ENCODE measurements around the gene MAN1B1. TPM values are rescaled to one million over a fixed set of nuclear protein-coding genes. Genes with fewer than 3 reads are reported as not detected.

Gene MAN1B1
- total RNA-seq, 1 donor from 2014 or later = 109 TPM

DNA sequence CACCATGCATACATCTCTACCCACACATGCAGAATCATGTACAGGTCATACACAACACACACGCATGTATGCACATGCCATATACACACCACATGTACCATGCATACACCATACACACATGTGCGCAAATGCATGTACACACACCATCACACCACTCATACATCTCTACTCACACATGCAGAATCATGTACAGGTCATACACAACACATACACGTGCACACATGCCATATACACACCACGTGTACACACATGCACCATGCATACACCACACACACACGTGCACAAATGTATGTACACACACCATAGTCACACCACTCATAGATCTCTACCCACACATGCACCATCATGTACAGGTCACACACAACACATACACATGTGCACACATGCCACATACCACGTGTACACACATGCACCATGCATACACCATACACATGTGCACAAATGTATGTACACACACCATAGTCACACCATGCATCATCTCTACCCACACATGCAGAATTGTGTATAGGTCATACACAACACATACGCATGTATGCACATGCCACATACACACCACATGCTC is 66.1 kb downstream of the MAN1B1 start:
- Mint-ChIP-seq H3K27me3 (ENCODE audit: unreplicated experiment) (no peaks in the 10 kb centered on the region), H3K4me1 (ENCODE audit: unreplicated experiment) (no peaks in the 10 kb centered on the region)

DNA sequence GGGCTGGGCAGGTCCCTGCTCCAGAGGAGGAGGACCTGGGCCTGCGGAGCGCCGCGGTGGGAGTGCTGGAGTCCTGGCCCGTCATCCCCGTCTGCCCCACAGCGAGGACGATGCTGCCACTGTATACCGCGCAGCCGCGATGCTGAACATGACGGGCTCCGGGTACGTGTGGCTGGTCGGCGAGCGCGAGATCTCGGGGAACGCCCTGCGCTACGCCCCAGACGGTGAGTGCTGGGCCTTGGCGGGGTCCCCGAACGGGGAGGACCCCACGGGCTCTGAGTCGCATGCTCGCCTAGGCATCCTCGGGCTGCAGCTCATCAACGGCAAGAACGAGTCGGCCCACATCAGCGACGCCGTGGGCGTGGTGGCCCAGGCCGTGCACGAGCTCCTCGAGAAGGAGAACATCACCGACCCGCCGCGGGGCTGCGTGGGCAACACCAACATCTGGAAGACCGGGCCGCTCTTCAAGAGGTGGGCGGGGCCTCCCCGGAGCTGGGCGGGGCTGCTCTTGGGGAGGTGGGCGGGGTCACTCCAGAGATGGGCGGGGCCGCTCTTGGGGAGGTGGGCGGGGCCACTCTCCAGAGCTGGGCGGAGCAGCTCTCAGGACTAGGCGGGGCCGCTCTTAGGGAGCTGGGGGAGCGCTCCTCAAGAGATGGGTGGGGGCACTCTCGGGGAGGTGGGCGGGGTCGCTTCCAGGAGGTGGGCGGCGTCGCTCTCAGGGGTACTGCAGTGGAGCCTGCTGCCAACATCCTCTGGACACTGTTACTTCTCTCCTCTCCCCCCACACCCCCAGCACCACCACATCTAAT is 70.0 kb downstream of the MAN1B1 start:
- H3K27ac Mint-ChIP-seq (ENCODE audit: unreplicated experiment) = no peak overlapping the region
- H3K9me3 Mint-ChIP-seq (ENCODE audit: unreplicated experiment) = no peaks in the 10 kb centered on the region
- no peaks in the 10 kb centered on the region for H3K36me3 Mint-ChIP-seq (ENCODE audit: unreplicated experiment)
- TF ChIP-seq, protein P1, sequence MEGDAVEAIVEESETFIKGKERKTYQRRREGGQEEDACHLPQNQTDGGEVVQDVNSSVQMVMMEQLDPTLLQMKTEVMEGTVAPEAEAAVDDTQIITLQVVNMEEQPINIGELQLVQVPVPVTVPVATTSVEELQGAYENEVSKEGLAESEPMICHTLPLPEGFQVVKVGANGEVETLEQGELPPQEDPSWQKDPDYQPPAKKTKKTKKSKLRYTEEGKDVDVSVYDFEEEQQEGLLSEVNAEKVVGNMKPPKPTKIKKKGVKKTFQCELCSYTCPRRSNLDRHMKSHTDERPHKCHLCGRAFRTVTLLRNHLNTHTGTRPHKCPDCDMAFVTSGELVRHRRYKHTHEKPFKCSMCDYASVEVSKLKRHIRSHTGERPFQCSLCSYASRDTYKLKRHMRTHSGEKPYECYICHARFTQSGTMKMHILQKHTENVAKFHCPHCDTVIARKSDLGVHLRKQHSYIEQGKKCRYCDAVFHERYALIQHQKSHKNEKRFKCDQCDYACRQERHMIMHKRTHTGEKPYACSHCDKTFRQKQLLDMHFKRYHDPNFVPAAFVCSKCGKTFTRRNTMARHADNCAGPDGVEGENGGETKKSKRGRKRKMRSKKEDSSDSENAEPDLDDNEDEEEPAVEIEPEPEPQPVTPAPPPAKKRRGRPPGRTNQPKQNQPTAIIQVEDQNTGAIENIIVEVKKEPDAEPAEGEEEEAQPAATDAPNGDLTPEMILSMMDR (IDR thresholded peaks at IDR 0.05) = no peak
- peaks cover 9% of the 10 kb centered on the region for H3K27me3 Mint-ChIP-seq (ENCODE audit: unreplicated experiment)
- DNase-seq (ENCODE audit: extremely low spot score, unreplicated experiment) = no peak
- no peaks in the 10 kb centered on the region for H3K4me1 Mint-ChIP-seq (ENCODE audit: unreplicated experiment)
- no peak overlapping the region for H3K4me3 Mint-ChIP-seq (ENCODE audit: unreplicated experiment)

More for the DNA sequence above, 66.1 kb downstream of the MAN1B1 start:
- Mint-ChIP-seq H3K9me3 (ENCODE audit: unreplicated experiment) (no peaks in the 10 kb centered on the region), H3K27ac (ENCODE audit: unreplicated experiment) (no peak overlapping the region), H3K4me3 (ENCODE audit: unreplicated experiment) (no peak overlapping the region), H3K36me3 (ENCODE audit: unreplicated experiment) (no peaks in the 10 kb centered on the region)
- TF ChIP-seq, protein P1 (IDR thresholded peaks at IDR 0.05) = no peak
- DNase-seq (ENCODE audit: extremely low spot score, unreplicated experiment) = no peak

DNA sequence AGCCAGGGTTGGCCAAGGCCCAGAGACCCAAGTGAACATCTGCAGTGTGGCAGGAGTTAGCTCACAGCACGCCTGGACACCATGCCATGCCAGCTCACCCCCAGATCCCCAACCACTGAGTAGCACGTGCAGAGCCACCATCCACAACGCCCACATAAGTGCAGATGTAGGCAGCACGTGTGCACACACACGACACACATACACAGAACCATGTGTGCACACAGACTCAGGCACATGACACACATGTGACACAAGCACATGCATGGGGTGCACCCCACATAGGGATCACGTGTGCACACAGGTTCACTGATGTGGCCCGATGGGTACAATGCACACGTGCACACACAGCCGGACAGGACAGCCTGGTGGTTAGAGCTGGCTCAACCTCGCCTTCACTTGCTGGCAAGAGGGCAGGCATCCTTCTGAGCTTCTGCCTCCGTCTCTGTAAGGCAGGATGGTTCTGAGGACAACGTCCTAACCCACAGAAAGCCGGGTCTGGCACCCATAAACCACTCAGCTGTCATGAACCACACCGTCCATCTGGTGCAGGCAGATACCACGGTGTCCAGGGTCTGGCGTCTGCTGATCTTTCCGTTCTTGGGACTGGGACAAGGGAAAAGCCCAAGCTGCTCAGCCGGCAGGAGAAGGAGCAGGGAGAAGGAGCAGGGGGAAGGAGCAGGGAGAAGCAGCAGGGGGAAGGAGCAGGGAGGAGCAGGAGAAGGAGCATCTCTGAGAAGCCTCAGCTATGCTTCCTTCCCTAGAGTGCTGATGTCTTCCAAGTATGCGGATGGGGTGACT is 71.0 kb downstream of the MAN1B1 start:
- H3K27me3 Mint-ChIP-seq (ENCODE audit: unreplicated experiment) = peaks cover 9% of the 10 kb centered on the region
- no peaks in the 10 kb centered on the region for H3K36me3 Mint-ChIP-seq (ENCODE audit: unreplicated experiment)
- TF ChIP-seq, protein P1 (IDR thresholded peaks at IDR 0.05) = no peak
- no peak overlapping the region for H3K4me3 Mint-ChIP-seq (ENCODE audit: unreplicated experiment)
- DNase-seq (ENCODE audit: extremely low spot score, unreplicated experiment) = no peak
- no peak overlapping the region for H3K27ac Mint-ChIP-seq (ENCODE audit: unreplicated experiment)
- H3K9me3 Mint-ChIP-seq (ENCODE audit: unreplicated experiment) = no peaks in the 10 kb centered on the region
- no peaks in the 10 kb centered on the region for H3K4me1 Mint-ChIP-seq (ENCODE audit: unreplicated experiment)

DNA sequence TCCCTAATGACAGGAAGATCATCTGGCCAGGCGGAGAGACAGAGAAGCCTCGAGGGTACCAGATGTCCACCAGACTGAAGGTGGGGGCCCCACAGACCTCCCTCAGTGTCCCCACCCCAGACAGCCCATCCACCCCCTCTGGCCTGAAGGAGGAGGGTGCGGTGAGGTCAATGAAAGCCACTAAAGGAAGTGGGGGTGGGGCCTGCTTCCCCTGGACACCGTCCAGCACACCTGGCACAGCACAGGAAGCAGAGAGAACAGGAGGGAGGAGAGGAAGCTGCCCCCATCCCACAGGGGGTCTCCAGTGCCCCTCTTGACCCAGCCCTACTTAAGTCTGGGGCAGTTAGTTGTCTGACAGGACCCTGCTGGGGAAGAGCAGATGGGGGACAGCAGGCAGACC is 71.8 kb downstream of the MAN1B1 start:
- no peaks in the 10 kb centered on the region for H3K36me3 Mint-ChIP-seq (ENCODE audit: unreplicated experiment)
- no peak for DNase-seq (ENCODE audit: extremely low spot score, unreplicated experiment)
- H3K27me3 Mint-ChIP-seq (ENCODE audit: unreplicated experiment) = peaks cover 12% of the 10 kb centered on the region
- TF ChIP-seq, protein P1 (IDR thresholded peaks at IDR 0.05) = no peak
- H3K4me3 Mint-ChIP-seq (ENCODE audit: unreplicated experiment) = no peak overlapping the region
- H3K27ac Mint-ChIP-seq (ENCODE audit: unreplicated experiment) = no peak overlapping the region
- H3K9me3 Mint-ChIP-seq (ENCODE audit: unreplicated experiment) = no peaks in the 10 kb centered on the region
- H3K4me1 Mint-ChIP-seq (ENCODE audit: unreplicated experiment) = no peaks in the 10 kb centered on the region

Other genes starting within 250 kb of the MAN1B1 start
- 4.4 and 4.5 TPM in 2 replicates for gene AJM1, start 244.5 kb upstream of the MAN1B1 start, total RNA-seq
- 131 and 142 TPM in 2 replicates for gene PHPT1, start 237.6 kb upstream of the MAN1B1 start, total RNA-seq
- gene MAMDC4, start 234.6 kb upstream of the MAN1B1 start, total RNA-seq = 7.4 and 9.4 TPM in 2 replicates
- 338 and 342 TPM in 2 replicates for gene EDF1, start 220.7 kb upstream of the MAN1B1 start, total RNA-seq
- 12.2 and 14.4 TPM in 2 replicates for gene TRAF2, start 200.5 kb upstream of the MAN1B1 start, total RNA-seq
- 84.4 and 93.0 TPM in 2 replicates for gene FBXW5, start 142.2 kb upstream of the MAN1B1 start, total RNA-seq
- 1.3 and 1.7 TPM in 2 replicates for gene C8G, start 141.7 kb upstream of the MAN1B1 start, total RNA-seq
- 0.57 and 1.4 TPM in 2 replicates for gene LCN12, start 134.7 kb upstream of the MAN1B1 start, total RNA-seq
- gene PTGDS, start 109.5 kb upstream of the MAN1B1 start, total RNA-seq = 123 and 129 TPM in 2 replicates
- gene LCNL1, start 104.0 kb upstream of the MAN1B1 start, total RNA-seq = 3.0 and 3.4 TPM in 2 replicates
- gene PAXX, start 94.6 kb upstream of the MAN1B1 start, total RNA-seq = 38.5 and 51.4 TPM in 2 replicates
- 0.52 TPM in 1 of 2 replicates, not detected in the other for gene CLIC3, start 90.4 kb upstream of the MAN1B1 start, total RNA-seq
- gene ABCA2, start 58.7 kb upstream of the MAN1B1 start, total RNA-seq = 47.6 and 55.1 TPM in 2 replicates
- 0.13 TPM in 1 of 2 replicates, not detected in the other for gene FUT7, start 54.9 kb upstream of the MAN1B1 start, total RNA-seq
- 84.4 and 91.0 TPM in 2 replicates for gene NPDC1, start 40.8 kb upstream of the MAN1B1 start, total RNA-seq
- 0.46 TPM in 1 of 2 replicates, not detected in the other for gene ENTPD2, start 32.9 kb upstream of the MAN1B1 start, total RNA-seq
- 3.1 and 3.4 TPM in 2 replicates for gene SAPCD2, start 16.4 kb upstream of the MAN1B1 start, total RNA-seq
- 34.2 and 38.3 TPM in 2 replicates for gene UAP1L1, start 9.5 kb upstream of the MAN1B1 start, total RNA-seq
- 118 TPM in 2 replicates for gene DPP7, start 27.7 kb downstream of the MAN1B1 start, total RNA-seq
- not detected in 2 replicates for gene GRIN1, start 52.2 kb downstream of the MAN1B1 start, total RNA-seq
- gene LRRC26, start 83.1 kb downstream of the MAN1B1 start, total RNA-seq = not detected in 2 replicates
- gene TMEM210, start 85.1 kb downstream of the MAN1B1 start, total RNA-seq = not detected in 2 replicates
- 59.3 and 61.0 TPM in 2 replicates for gene ANAPC2, start 101.6 kb downstream of the MAN1B1 start, total RNA-seq
- 57.4 and 58.1 TPM in 2 replicates for gene SSNA1, start 101.7 kb downstream of the MAN1B1 start, total RNA-seq
- 19.8 and 21.7 TPM in 2 replicates for gene TPRN, start 113.8 kb downstream of the MAN1B1 start, total RNA-seq
- gene TMEM203, start 118.7 kb downstream of the MAN1B1 start, total RNA-seq = 40.5 and 41.2 TPM in 2 replicates
- gene NDOR1, start 118.7 kb downstream of the MAN1B1 start, total RNA-seq = 15.5 and 20.5 TPM in 2 replicates
- 7.2 and 8.0 TPM in 2 replicates for gene RNF208, start 135.3 kb downstream of the MAN1B1 start, total RNA-seq
- gene CYSRT1, start 138.2 kb downstream of the MAN1B1 start, total RNA-seq = 1.5 and 1.7 TPM in 2 replicates
- not detected in 2 replicates for gene RNF224, start 140.5 kb downstream of the MAN1B1 start, total RNA-seq
- gene SLC34A3, start 143.9 kb downstream of the MAN1B1 start, total RNA-seq = not detected in 2 replicates
- 132 and 136 TPM in 2 replicates for gene TUBB4B, start 154.3 kb downstream of the MAN1B1 start, total RNA-seq
- 0.50 and 0.78 TPM in 2 replicates for gene STPG3, start 164.3 kb downstream of the MAN1B1 start, total RNA-seq
- 54.1 and 57.6 TPM in 2 replicates for gene NELFB, start 168.3 kb downstream of the MAN1B1 start, total RNA-seq
- gene TOR4A, start 190.7 kb downstream of the MAN1B1 start, total RNA-seq = 1.2 and 1.9 TPM in 2 replicates
- gene NRARP, start 215.3 kb downstream of the MAN1B1 start, total RNA-seq = 1.8 and 2.1 TPM in 2 replicates